T-helper 2 cell treated with Interferon-gamma antibody and Interleukin-4, amounts not matched to agents 100 ng/mL and 5 ng/mL, for 36 hours (primary cell): Measurements from ENCODE around the gene MINDY1. TPM values are rescaled to one million over a fixed set of nuclear protein-coding genes. Genes with fewer than 3 reads are reported as not detected.

Source experiments
- intact Hi-C: fragments of 100-400 bp; cut with micrococcal nuclease; formaldehyde crosslinking; loops from one replicate; pipeline ENCODE4 v1.15.1; 2023
- total RNA-seq: library from RNA; stranded (reverse); gene quantifications from 2 replicates; pipeline ENCODE4 v1.2.3, GENCODE V29; 2022

Gene MINDY1
- total RNA-seq, 1 donor from 2014 or later, result 20.9 TPM

DNA sequence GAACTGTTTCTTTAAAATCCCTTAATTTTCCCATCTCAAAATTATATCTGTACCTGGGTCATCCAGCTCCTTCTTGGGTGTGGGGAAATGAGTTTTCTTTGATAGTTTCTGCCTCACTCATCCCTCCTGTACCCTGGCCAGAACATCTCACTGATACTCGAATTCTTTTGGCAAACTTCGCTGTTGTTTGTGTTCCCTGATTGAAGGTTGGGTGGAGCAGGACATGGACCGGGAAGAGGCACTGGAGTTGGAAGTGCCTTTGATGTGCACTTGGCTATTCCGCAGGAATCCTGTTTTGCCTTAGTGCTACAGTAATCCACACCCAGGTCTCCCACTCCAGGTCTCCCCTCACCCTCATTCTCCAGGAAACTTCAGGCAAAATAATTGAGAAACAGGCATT lies 11.2 kb downstream of the MINDY1 start:
- intact Hi-C loops, result no loop called here

DNA sequence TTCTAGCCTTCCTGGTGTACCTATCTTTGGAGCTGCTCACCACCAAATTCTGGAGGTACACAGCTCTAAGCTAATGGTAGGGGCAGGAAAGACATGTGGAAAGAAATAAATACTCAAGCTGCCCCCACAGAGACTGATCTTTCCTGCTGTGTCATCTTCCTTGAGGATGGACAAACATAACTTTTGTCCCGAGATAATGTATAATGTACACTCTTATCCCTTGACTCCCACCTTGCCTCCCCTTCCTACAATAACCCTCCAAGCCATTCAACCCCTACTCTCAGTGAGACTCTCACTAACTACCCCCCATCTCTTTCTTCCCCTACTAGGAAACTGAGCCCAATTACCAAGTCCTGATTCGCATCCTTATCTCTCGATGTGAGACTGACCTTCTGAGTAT lies 12.5 kb downstream of the MINDY1 start:
- intact Hi-C loops, result no loop called here

DNA sequence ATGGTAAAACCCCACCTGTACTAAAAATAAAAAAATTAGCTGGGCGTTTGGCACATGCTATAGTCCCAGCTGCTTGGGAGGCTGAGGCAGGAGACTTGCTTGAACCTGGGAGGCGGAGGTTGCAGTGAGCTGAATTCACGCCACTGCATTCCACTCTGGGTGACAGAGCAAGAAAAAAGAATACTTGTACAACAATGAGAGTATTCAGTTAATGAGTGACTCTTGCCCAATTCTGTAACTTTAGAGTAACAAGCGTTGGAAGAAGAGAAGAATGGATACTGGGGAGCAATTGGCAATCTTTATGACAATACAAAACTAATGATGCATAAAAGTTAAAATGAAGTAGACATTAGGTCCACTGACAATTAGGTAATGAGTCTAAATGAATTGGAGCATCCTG lies 14.1 kb downstream of the MINDY1 start:
- intact Hi-C loops, result no loop called here

DNA sequence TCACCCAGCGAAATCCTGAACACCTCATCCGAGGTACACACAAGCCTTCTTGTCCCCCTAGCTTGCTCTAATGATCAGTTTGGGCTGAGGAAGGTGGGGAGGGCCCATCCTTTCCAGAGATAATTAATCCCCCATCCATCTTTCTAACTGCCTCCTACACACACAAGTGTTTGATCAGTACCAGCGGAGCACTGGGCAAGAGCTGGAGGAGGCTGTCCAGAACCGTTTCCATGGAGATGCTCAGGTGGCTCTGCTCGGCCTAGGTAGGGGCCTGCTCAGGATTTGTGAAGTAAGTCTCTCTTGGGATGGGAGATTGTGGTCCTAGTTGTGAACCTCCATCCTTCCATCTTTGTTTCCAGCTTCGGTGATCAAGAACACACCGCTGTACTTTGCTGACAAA lies 18.8 kb downstream of the MINDY1 start:
- intact Hi-C loops, result no loop called here

DNA sequence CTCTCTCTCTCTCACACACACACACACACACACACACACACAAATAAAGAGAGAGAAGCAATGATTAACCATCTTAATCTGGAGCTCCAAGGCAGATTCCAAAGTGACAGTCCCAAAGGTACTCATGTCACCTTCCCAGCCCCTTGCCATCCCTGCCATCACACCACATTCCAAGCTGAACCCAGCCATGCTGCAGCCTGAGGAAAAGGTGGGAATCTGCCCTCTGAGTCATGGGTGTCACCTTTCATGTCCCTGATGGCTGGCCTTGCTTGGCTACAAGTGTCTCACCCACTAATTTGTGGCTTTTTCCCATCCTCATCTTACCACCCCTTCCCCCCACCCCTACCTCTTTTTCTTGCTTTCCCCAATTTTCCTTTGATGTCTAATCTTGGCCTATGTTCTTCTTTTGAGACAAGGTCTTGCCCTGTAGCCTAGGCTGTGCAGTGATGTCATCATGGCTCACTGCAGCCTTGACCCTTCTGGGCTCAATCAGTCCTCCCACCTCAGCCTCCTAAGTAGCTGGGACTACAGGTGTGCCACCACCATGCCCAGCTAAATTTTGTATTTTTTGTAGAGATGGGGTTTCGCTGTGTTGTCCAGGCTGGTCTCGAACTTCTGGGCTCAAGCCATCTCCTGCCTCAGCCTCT lies 21.4 kb downstream of the MINDY1 start:
- intact Hi-C loops, result no loop called here

GRCh38 chr1:150981805-150982712 lies 24.6 kb downstream of the MINDY1 start, which contains the start of gene ANXA9:
ANXA9 (plus strand) TSS chr1:150982292; CDS start chr1:150983106, 814 bp downstream.
- intact Hi-C loops, result no loop called here

DNA sequence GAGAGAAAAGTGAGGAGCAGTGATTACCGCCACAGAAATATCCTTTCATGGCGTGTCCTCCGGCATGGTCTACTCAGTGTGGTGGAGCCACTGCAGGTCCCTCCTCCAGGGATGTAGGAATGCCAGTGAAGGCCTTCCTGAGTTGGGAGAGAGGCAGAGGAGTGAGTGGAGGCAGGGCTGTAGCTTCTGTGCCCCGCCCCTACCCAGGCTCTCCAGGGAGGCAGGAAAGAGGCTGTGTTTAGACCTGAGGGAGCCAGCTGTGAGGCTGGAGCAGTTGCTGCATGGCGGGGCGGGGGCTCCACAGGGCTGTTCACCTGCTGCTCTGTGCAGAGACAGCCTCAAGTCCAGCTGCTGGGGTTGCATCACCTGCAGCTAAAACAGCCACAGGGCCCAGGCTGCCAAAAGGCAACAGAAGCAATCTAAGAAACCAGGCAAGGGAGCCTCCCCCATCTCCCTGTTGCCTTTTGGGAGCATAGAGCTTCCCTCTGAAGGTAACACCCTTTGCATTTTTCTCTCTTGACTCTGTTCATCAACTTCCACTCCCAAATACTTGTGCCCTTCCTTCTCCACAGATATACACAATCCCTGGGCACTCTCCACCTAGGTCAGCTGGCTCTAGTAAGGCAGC lies 25.4 kb downstream of the MINDY1 start:
- intact Hi-C loops, result no loop called here

DNA sequence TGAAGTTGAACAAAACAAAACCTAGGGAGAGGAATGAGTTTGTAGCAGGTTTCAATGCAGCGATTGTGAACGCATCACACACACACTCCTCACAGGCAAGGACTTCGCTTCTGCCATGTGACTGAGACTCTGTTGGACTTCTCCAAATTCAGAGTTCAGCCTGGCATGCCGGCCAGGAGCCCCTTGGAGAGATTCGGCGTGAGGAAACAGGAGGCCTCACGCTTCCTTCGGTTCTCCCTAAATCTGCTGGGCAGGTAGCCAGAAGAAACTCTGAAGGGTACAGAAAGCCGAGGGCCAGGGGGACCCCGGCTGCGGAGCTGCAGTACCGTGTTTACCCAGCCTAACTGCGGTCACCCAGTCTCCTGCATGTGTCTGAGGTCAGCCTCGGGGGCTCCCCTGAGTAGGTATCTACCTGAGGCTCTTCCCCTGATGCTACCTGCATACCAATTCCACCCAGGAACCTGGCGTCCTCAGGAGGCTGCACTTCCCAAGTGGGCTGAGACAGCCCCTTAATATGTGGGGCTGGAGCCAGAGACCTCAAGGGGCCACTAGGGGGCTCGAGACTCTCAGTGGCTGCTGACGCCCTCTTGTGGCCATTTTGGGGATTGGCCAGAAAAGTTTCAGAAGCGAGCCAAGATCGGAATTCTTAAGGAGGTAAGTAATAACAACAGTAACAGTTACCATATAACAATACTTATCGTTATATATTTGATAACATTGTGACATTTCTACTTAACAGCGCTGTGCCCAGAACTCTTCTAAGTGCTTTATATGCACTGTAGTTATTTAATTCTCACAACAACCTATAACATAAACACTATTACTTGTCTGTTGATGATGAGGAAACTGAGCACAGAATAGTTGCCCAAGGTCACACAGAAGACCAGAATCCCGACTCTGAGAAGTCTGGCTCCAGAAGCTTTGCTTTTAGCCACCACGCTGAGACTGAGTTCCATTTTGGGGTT lies 27.3 kb downstream of the MINDY1 start:
- intact Hi-C loops, result loop anchor here (1.0 to 10.0 kb wide), 6 partner anchors 29 to 724 kb away; partner anchors contain the start of genes ARNT, ENSA, PRUNE1 and SETDB1

GRCh38 chr1:150976879-150977694 lies 29.6 kb downstream of the MINDY1 start:
- intact Hi-C loops, result loop anchor here (5.0 to 10.0 kb wide), 3 partner anchors 50 to 415 kb away; partner anchors contain the start of genes ENSA and SETDB1

GRCh38 chr1:150976401-150976821 lies 30.3 kb downstream of the MINDY1 start:
- intact Hi-C loops, result loop anchor here (5.0 to 10.0 kb wide), 3 partner anchors 49 to 414 kb away; partner anchors contain the start of genes ENSA and SETDB1

DNA sequence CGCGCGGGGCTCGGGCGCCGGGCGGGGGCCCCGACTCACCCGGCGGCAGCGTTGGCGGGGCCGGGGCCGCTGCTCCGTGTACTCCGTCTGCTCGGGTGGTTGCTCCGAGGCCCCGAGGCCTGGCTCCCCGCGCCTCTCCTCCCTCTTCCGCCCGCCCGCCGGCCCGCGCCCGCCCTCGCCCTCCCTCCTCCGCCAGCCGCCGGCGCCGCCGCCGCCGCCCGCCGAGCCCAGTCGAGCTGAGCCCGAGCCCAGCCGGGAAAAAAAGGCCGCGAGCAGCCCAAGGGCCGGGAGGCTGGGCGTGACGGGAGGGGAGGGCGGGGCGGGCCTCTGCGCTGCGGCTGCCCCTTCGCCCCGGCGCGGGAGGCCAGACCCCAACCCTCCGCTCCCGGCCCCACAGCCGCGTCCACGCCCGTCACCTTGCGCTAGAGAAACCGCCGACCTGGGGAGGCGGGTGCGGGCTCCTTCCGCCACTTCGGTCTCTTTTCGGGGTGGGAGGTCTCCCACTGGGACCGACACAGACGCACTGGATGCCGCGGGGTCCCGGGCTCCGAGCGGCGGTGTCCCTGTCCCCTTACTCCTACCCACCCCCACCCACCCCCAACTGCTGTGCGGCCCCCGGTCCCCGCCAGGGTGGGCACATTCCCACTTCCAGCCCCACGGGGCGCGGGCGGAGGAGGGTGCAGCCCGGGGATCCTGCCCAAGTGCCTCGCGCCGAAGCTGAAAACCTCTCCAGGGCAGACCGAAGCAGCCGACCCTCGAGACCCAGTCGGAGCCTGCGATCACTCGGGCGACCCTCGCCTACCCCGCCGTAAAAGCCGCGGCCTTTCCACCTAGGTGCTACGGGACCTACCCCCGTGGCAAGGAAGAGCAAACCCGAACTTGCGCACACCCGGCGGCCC lies 31.9 kb downstream of the MINDY1 start, which contains the start of gene CERS2:
Gene CERS2, minus strand, starts transcription at position 256 of the 899 bp plus-strand sequence. CDS start 5,745 bp downstream, outside the sequence.
- intact Hi-C loops, result loop anchor here (5.0 to 10.0 kb wide), 3 partner anchors 48 to 413 kb away; partner anchors contain the start of genes ENSA and SETDB1

DNA sequence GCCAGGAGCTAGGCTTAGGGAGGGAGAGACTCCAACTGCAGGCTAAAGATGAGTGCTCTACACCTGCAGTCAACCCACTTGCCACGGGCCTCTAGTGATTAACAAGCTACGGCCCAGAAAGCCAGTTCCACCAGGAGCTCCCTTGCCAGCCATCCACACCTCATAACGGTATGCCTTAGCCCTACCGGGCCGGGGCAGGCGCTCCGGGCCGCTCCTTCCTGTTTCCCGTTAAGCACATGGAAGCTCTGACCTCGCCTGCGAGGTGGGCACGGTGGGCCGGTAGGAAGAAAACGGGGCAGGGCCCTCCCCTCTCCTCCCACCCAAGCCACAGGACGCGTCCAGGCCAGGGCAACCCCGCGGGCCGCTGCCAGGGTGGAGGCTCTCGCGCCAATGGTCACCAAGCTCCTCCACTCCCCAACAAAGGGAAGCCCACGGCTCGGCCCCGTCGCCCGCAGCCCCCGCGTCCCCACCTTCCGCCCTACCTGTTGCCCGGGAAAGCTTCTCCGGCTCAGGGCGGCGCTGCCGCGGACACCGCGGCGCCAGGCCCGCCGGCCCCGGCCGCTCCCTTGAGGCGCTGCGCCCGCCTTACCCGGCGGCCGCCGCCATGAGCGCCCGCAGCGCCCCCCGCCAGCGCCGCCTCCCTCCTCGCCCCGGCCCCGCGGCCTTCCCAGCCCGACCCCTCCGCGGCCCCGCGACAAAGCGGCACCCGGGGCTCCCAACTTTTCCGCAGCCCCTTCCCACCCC lies 32.7 kb downstream of the MINDY1 start:
- intact Hi-C loops, result loop anchor here (10.0 kb wide), 1 partner anchor 349 kb away; the partner anchor contains the start of gene ENSA

DNA sequence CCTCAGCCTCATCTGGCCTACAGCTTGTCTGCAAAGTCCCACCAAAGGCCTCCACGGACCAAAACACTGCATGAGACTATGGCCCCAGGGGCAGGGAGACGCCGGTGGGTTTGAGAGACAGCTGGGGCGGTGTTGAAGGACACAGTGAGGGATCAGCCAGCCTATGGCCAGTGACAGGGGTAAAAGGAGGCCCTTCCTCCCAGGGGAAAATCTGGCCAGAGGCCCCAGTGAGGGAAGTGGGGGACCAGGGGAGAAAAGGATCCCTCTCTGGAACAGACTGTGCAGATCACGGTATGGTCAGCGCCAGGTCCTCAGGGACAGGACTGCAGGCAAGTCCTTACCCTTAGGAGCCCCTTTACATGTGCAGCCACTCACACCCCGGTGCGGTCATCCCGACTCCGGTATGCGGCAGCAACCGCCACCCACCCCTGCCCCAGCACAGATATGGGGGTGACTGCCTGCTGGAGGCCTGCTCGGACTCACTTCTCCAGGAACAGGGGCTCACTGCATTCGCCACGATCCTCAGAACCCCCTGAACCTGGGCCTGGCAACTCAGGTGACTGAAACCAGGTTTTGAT lies 33.4 kb downstream of the MINDY1 start:
- intact Hi-C loops, result loop anchor here (10.0 kb wide), 1 partner anchor 349 kb away; the partner anchor contains the start of gene ENSA

- intact Hi-C loops, result loop anchor here (10.0 kb wide), 1 partner anchor 348 kb away; the partner anchor contains the start of gene ENSA
Measured at GRCh38 chr1:150972417-150972940, 34.2 kb downstream of the MINDY1 start.

DNA sequence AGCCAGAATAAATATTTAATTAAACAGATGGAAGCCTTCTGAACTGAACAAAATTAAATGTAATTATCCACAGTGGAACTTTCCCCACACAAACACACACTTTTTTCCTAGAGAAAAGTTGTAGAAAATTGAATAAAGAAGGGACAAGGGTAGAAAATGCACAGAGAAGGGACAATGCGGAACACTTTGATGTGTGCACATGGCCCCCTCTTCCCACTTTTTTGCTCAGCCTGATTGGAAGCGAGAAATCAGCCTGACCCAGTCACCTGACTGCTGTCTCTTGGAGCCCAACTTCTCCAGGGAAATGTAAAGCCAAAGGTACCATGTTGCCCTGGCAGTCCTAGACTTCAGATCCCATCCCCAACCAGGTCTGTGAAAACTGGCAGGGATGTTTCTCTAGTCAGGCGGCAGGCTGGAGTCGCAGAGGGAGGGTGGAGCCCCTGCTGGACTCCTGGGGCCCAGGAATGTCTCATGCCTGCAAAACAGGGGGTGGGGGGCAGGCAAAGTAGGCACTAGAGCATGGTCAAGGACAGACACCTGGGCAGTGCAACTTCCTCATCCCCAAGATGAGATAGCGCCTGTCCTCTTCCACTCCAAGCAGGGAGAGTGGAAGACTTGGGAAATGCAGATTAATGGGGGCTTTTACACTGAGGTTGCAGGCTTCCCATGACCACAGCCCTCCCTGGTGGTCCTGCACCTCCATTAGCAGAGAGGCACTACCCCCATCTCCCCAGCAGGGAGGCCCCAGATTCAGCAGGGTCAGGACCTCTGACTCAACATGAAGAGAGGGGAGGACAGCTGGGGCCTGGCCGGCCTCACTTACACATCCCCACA lies 34.9 kb downstream of the MINDY1 start:
- intact Hi-C loops, result loop anchor here (10.0 kb wide), 1 partner anchor 347 kb away; the partner anchor contains the start of gene ENSA
